GM21576 (cell line): ENCODE measurements around the gene RSRC1.
A peak's percentile ranks its signal among the peaks of the same experiment; 100 is the strongest.
"Not testable (repeated sequence)": the region's sequence is repeated elsewhere in the genome, so short reads cannot be mapped to it uniquely, and the experiment has no call there.

Source experiments
- ATAC-seq: cut with Tn5 transposase; IDR thresholded peaks from one replicate; pipeline ENCODE4 v1.9.1; 2021; ENCODE audit warnings: mild to moderate bottlenecking, moderate library complexity; ENCODE audit not compliant: unreplicated experiment

RSRC1 gene

DNA sequence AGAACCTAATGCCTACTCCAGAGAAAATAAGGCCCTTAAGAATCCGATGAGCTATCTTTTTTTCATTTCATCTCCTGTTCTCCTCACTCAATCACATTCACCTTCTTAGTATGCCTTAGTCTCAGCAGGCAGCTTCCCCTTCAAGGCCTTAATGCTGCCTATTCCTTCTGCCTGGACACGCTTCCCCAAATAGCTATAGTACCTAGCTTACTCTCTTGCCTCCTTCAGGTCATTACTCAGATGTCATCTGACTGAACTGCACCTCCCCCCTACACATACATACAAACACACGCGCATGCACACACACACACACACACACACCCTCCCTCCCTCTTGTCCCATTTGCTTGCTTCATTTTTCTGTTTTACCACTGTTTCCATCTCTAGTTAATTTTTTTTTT, 269.6 kb downstream of the RSRC1 start:
- no peak for ATAC-seq

DNA sequence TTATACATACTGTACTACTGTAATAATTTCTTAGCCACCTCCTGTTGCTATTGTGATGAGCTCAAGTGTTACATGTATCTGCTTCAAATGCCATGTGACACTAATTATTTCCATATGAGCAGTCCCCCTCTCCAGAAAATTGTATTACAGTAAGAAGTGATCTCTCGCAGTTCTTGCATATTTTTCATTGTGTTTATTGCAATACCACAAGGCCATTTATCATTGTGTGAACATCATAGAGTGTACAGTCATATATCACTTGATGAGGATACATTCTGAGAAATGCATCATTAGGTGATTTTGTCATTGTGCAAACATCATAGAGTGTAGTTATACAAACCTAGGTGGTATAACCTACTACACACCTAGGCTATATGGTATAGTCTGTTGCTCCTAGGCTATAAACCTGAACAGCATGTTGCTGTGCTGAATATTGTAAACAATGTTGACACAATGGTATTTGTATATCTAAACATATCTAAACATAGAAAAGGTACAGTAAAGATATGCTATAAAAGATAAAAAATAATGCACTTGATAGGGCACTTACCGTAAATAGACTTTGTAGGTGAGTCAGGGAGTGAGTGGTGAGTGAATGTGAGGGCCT, 271.5 kb downstream of the RSRC1 start:
- no peak for ATAC-seq

DNA sequence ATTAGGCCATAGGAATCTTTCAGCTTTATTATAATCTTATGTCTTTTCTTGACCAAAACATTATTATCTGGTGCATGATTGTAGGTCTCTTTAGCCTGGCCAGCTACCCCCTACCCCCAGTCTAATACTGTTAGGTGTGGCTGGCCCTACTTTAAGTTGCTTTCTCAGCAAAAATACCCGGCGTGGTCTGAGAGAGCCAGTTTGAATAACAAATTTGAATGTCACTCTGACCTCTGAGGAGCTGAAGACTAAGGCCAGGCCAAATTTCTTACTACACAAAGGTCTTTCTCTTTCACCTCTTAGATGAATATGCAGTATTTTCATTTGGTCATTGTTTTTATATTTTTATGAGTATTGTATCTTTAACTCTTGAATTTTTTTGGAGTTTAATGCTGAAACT, 272.6 kb downstream of the RSRC1 start:
- no peak for ATAC-seq

DNA sequence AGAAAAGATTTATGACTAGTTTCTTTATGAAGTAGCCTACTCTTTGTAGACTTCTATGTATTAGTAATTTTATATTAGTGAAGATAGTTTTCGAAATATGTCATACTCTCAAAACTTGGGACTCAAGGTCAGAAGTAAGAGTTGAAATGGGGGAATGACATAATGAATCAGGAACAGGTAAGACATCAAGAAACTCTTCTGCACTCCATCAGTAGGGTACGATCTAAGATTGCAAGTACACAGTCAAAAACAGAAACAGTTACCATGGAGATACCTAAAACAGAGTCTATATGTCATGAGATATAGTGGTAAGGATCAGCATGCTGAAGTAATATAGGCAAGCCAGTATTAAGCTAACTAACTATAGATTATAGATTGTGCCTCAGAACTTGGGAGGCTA, 274.1 kb downstream of the RSRC1 start:
- peak; percentile 94 for ATAC-seq

DNA sequence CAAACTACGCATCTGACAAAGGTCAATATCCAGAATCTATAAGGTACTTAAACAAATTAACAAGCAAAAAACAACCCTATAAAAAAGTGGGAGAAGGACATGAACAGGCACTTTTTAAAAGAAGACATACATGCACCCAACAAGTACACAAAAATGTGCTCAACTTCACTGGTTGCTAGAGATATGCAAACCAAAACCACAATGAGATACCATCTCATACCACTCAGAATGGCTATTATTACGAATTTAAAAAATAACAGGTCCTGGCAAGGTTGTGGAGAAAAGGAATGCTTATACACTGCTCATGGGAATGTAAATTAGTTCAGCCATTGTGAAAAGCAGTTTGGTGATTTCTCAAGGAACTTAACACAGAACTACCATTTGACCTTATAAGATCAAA, 285.5 kb downstream of the RSRC1 start:
- no peak for ATAC-seq

DNA sequence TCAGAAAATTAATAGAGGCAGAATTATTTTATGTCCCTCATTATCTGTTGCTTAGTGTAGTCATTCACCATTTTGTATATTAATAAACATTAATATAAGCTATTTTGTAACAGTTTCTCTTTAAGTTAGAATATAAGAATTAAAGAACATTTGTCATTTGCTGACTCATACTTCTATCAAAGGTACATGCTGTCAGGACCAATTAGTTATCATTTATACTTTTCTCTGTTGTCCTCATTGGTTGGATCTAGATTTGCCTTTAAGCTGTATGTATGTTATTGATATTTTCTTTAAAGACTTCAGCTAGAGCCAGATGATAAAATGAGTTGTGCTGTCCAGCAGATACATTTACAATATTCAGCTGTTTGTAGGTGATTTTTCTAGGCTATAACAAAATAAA, 292.7 kb downstream of the RSRC1 start:
- no peak for ATAC-seq

DNA sequence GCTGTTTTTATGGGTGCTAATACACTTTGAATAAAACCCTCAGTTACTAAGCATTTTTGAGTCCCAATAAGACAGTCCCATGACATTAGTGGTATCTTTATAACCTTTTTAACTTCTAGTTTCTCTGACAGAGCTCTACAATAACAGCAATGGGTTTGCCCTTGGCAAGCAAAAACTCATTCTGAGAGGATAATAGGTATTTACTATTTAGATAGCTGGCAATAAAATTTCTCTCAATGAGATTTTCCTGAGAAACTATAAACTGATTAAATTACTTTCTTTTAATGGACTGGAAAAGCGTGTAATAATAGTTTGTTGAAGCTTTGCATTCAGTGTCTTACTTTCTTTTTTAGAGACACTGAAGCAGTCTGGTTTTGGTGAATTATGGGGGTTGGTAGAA, 293.1 kb downstream of the RSRC1 start:
- ATAC-seq = no peak

DNA sequence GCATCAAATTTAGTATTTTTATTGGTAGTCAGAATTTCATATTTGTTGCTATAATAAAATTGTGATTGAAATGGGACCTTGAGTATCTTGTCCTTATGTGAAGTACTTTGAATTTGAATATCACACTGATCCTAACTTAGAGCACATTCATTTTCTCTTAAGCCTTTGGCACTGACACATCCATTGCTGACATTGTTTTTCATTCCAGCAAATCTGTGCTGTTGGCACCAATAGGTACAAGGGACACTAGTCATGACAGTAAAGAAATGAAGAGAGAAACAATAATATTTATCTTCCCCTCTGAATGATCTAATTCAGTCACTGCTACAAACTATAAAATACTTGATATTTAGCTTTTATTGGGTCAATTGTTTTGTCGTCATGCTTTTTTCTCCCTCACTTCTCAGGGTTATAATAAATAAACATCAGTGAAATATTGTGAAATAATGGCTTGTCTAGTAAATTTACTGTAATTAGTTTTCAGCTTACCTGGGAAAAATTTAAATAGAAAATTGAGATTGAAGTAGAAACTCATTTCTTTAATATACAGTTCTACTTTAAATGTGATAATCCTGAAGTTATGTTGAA, 294.3 kb downstream of the RSRC1 start:
- no peak for ATAC-seq

DNA sequence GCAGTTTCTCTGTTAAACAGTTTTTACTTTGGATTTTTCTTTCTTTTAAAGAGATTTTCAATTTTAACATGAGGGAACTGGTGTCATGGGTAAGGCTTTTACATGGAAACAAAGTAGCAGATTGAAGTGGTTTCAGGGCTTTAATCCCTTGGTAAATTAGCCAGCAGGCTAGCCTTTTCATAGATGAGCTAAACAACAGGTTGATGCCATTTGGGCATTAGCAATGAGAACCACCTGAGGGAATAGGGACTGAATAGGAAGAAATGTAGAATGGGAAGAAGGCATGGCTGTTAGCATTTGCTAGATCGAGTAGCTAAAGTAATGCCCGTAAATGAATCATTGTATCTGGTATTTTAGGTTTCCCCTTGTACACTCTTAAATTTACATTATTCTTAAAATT, 295.6 kb downstream of the RSRC1 start:
- no peak for ATAC-seq

DNA sequence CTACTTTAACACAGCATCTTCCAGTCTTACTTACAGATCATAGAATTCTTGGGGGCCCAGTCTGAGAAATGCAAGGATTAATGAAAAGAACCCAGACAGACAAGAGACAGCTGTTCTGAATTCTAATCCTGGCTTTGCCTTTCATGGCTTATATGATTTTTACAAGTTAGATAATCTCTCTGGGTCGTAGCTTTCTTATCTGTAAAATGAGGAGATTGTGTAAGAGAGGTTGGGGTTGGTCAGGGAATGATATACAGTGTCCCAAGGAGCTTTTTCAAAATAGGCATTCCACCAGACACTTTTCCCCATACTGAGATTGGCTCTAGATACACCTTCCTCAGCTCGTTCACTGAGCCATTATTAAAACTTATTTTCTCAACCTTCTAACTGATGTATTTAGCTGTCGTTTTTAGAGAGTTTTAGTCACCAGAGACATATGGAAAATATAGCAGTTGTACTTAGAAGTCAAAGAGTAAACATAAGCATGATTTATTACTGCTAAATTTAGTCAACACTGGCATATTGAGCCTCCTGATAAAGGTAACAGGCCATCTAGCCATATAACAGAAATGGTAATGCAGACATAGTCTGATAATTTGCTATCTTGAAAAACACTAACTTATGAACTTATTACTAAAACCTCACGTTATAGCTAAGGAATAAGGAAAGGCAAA, 298.1 kb downstream of the RSRC1 start:
- ATAC-seq = no peak

DNA sequence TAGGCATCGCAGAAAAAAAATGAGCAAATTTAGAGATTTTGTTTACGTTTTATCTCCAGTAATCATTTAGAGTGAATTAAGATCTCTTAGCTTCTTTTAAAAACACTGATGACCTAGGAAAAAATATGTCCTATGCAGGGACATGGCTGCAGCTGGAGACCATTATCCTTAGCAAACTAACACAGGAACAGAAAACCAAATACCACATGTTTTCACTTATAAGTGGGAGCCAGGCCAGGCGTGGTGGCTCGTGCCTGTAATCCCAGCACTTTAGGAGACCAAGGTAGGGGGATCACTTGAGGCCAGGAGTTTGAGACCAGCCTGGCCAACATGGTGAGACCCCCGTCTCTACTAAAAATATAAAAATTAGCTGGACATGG, 298.6 kb downstream of the RSRC1 start:
- ATAC-seq = not testable (repeated sequence)

DNA sequence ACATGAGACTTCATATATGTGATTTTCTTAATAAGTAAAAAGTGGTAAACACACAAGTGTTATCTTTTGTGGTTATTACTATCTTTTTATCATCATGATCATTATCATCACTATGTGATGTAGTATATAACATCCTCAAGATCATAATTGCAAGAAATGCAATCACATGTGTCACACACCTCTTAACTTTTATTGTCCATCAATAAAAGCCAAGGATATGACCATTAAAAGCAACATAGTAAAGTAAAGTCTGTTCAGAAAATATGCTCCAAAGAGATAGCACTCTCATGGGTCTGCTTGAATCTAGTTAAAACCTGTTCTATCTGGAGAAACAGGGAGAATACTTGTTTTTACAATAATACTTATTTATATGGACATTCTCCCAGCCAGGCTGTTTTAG, 308.1 kb downstream of the RSRC1 start:
- ATAC-seq = no peak

DNA sequence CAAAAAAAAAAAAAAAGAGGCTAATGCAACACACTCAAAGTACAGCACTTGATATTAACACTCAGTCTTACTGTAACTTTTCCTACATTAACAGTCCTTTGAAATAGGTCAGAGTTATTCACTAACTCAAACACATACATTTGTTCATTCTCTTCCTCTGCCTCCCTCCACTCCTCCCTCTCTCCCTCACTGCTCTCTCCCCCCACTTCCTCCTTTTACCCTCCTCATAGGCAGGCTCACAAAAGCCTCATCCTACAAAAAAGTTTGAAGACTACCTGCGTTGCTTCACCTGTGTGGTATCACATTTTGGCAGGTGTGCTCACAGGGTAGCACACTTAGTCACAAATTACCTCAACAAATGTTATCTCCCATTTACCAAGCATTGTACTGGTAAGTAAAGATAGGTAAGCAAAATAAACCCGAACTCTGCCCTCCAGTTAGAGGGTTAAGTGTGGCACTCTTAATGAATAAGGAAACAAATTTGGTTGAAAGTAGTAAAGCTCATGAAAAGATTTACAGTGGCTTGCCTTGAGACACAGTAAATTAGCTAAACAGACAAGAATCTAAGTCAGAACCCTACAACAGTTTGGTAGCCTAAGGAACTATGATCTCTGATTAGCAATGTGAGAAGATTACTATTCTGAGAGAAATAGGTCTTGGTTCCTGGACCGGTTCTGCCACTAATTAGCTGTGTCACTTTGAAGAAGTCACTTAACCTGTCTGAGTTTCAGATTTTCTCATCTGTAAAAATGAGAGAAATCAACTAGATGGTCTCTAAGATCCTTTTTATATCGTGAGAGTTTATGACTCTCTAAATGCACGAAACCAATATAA, 310.1 kb downstream of the RSRC1 start:
- ATAC-seq = no peak

DNA sequence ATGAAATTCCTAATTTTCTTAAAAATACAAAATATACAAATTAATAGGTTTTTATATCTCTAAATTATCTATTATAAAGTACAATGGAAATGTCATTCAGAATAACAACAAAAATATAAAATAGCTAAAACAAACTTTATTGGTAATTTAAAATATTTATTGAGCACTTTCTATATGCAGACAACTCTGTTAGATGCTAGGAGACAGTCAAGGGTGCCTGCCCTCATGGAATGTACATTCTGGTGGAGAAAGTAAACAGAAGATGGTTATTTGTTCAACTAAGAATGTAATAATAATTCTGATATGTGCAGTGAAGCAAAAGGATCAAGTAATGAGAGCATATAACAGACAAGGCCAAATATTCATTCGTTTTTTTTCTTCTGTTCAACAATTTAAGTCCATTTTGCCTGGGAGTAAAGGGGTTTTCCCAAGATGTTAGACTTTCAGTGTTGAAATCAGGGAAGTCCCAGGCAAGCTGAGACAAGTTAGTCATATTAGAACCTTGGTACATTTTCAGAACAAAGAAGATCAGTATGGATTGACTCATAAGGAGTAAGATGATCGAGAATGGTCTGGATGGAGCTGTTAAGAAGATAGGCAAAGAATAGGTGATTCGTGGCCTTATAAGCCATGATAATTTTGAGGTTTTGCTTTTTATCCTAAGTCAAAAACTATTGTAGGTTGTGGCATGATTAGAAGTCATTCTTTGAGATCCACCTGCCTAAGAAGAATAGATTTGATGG, 310.9 kb downstream of the RSRC1 start:
- peak; percentile 98 for ATAC-seq

DNA sequence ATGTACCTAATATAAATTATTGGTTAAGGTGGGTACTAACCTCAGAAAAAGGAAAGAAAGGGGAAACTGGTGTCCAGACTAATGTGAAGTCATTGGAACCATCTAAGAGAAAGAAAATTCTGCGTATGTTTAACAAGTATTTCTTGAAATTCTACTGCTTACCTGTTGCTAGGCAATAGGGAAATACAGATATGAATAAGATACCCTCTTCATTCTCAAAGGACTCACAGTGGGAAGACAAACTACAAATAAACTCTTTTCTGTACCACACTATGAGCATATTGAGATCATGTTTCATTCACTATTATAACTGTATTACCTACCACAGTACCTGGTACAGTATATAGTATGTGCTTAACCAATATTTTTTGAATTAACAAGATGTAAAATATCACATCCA, 320.6 kb downstream of the RSRC1 start:
- ATAC-seq = no peak

DNA sequence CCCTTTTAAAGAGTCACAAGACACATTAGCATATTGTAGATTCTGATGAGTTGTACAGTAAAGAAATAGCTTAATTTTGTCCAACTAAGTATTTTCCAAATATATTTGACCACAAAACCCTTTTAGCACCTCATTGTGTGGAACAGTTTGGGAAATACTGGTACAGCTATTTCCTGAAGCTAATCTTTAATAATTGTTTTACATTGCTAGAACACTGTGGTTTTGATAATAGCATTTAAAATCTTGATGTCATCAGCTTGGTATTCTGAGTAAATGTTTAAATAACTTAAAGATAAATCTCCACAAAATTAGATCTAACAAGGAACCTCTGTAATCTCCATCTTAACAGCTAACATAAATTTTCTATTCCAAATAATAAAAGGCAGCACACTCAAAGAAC, 321.1 kb downstream of the RSRC1 start:
- no peak for ATAC-seq

DNA sequence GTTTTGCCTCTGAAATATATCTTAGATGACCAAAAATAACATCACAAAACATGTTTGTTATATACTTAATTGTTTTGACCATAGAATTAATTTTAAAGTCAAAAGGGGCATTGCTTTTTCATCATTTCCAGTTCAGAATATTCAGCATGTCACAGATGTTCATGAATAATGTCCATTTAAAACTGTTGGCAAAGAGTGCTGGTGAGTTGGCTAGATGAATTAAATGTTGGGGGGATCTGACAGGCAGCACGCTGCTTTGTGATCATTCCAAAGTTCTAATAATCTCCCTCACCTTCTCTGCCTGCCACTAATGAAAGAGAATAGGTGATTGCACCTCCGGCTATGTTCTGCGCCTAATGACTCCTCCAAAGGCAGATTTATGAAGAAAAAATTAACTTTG, 321.9 kb downstream of the RSRC1 start:
- no peak for ATAC-seq

DNA sequence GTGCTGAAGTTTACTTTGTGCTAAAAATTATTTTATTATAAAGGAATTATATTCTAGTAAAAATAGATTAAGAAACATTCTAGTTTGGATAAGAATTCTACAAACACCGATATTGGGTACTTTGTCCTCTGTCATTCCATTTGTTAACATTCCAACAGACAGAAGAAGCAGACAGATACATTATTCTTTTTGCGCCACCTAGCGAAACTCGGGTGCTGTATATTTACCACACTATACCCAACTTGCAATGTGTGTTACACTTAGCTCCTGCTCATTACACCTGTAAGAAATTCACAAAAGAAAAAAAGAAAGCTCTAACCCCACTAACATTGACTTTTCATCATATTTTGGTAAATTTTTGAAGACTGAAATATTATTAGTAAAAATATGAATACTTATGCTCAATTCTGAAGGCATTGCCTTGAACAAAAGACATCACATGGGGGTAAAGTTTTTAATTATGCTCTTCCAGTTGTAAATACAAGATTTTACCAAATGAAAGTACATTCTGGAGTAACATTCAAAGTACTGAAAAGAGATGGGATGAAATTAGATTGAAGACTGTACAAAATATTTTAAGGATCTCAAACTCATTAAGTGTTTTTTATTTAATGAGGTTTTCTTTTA, 324.6 kb downstream of the RSRC1 start:
- peak; percentile 99 for ATAC-seq

DNA sequence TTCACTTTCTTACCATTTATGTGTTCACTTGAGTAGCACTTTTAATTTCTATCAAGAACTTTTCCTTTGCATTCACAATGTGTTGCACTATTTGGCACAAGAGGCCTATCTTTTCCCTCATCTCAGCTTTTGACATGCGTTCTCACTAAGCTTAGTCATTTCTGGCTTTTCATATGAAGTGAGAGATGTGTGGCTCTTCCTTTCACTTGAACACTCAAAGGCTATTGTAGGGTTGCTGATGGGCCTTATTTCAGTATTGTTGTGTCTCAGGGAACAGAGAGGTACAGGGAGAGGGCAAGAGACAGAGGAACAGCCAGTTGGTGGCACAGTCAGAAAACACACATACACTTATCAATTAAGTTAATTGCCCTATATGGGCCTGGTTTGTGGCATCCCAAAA, 333.7 kb downstream of the RSRC1 start:
- peak; percentile 98 for ATAC-seq

DNA sequence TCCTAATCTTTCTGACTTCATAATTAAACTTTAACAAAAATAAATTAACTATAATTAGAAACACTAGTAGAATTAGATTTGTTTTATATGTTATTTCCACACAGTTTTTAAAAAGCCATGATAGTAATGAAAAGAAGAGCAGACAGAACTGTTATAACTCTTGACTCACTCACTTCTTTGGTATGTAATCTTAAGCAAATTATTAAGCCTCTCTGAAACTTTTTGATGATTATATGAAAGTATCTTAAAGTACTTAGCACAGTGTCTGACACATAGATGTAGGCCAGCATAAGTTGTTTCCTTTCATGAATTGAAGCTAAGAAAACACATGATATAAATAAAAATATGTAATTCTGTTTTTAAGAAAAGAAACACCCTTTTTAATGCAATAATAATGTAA, 337.5 kb downstream of the RSRC1 start:
- ATAC-seq = no peak
